Sciatic nerve (tissue), 2 donors: ENCODE measurements around the gene VAMP2. TPM values are rescaled to one million over a fixed set of nuclear protein-coding genes. Genes with fewer than 3 reads are reported as not detected.

Experiments used
- ATAC-seq: fragments of 200-7000 bp; cut with Tn5 transposase; one replicate; pipeline ENCODE4 v1.9.1; 2020; ENCODE audit warnings: mild to moderate bottlenecking, moderate library complexity
- DNase-seq: peaks from one replicate; pipeline ENCODE4 v3.0.0-alpha.2; 2020; ENCODE audit warnings: low spot score
- intact Hi-C: fragments of 100-400 bp; cut with DNase I; formaldehyde crosslinking; loops from one replicate; pipeline ENCODE4 v1.14.2; 2022
- microRNA-seq: library from miRNA; unstranded; fragments of <30 nt; microRNA quantifications from one replicate; pipeline ENCODE4 v1.2.0, GENCODE V29; 2020
- total RNA-seq: library from RNA; stranded (reverse); fragmentation: NEBNext Ultra II Directional; extraction: Animal tissue kit (Norgen Biotek cat#: 25700); gene quantifications from one replicate; pipeline ENCODE4 v1.2.1, GENCODE V29; 2021
- donor health status: DM: no; HTN: no; CAD: no.
- donor health status: DM: no; HTN: no; CAD: no.

The VAMP2 gene
- total RNA-seq, 1 donor from 2014 or later, result 108 TPM

GRCh38 chr17:8118769-8119580 is 43.8 kb downstream of the VAMP2 start:
- intact Hi-C loops, result no loop called here
- peak; percentile 85 for ATAC-seq
- peak; percentile 92 for DNase-seq

GRCh38 chr17:8117980-8118768 is 44.6 kb downstream of the VAMP2 start, which contains the start of gene ALOXE3:
Gene ALOXE3 (minus strand): TSS chr17:8118514. CDS start chr17:8117990, 524 bp downstream.
- DNase-seq, result peak; percentile 73
- ATAC-seq, result peak; percentile 1
- intact Hi-C loops, result no loop called here

- ATAC-seq (no peak), DNase-seq (no peak)
- intact Hi-C loops, result no loop called here
Observed at GRCh38 chr17:8117367-8117979, 45.3 kb downstream of the VAMP2 start.

- intact Hi-C loops, result no loop called here
- ATAC-seq, result no peak
- no peak for DNase-seq
Observed at GRCh38 chr17:8116776-8117175, 46.0 kb downstream of the VAMP2 start.

GRCh38 chr17:8110907-8111306 is 51.8 kb downstream of the VAMP2 start:
- ATAC-seq, result no peak
- intact Hi-C loops, result no loop called here
- DNase-seq, result no peak

- DNase-seq (no peak), ATAC-seq (no peak)
- intact Hi-C loops, result no loop called here
Observed at GRCh38 chr17:8110456-8110804, 52.3 kb downstream of the VAMP2 start.

GRCh38 chr17:8109661-8110455 is 52.9 kb downstream of the VAMP2 start:
- intact Hi-C loops, result no loop called here
- DNase-seq (peak; percentile 71), ATAC-seq (peak; percentile 57)

Small RNA genes within 50 kb of the gene (microRNA-seq; reads per million reads assigned to microRNA genes)
- 2.9 reads per million for gene MIR4521
- gene MIR6883, result not detected

Other genes with a start within 250 kb of the VAMP2 start
- gene RNF227, start 246.7 kb downstream of the VAMP2 start, total RNA-seq, result 5.7 TPM
- 1.2 TPM for gene KCNAB3, start 233.1 kb downstream of the VAMP2 start, total RNA-seq
- gene TRAPPC1, start 231.0 kb downstream of the VAMP2 start, total RNA-seq, result 78.3 TPM
- 27.8 TPM for gene CNTROB, start 230.7 kb downstream of the VAMP2 start, total RNA-seq
- not detected for gene GUCY2D, start 160.3 kb downstream of the VAMP2 start, total RNA-seq
- not detected for gene ALOX15B, start 123.9 kb downstream of the VAMP2 start, total RNA-seq
- gene ALOX12B, start 75.2 kb downstream of the VAMP2 start, total RNA-seq, result not detected
- gene ALOXE3, start 44.4 kb downstream of the VAMP2 start, total RNA-seq, result not detected
- 1.1 TPM for gene HES7, start 38.8 kb downstream of the VAMP2 start, total RNA-seq
- 182 TPM for gene PER1, start 10.5 kb downstream of the VAMP2 start, total RNA-seq
- 23.0 TPM for gene TMEM107, start 13.4 kb upstream of the VAMP2 start, total RNA-seq
- 14.4 TPM for gene BORCS6, start 27.2 kb upstream of the VAMP2 start, total RNA-seq
- 48.5 TPM for gene AURKB, start 47.6 kb upstream of the VAMP2 start, total RNA-seq
- 54.5 TPM for gene CTC1, start 85.1 kb upstream of the VAMP2 start, total RNA-seq
- 27.5 TPM for gene PFAS, start 86.3 kb upstream of the VAMP2 start, total RNA-seq
- gene RANGRF, start 125.7 kb upstream of the VAMP2 start, total RNA-seq, result 20.9 TPM
- 6.7 TPM for gene SLC25A35, start 132.5 kb upstream of the VAMP2 start, total RNA-seq
- 32.1 TPM for gene ARHGEF15, start 147.3 kb upstream of the VAMP2 start, total RNA-seq
- gene ODF4, start 176.9 kb upstream of the VAMP2 start, total RNA-seq, result not detected
- gene RPL26, start 220.2 kb upstream of the VAMP2 start, total RNA-seq, result 1,229 TPM
- not detected for gene RNF222, start 234.9 kb upstream of the VAMP2 start, total RNA-seq